Aorta (tissue), 5 donors: ENCODE data around the gene IPO13. TPM values are rescaled to one million over a fixed set of nuclear protein-coding genes. Genes with fewer than 3 reads are reported as not detected.

ENCODE experiments used
- ATAC-seq: fragments of 200-7000 bp; cut with Tn5 transposase; one replicate; pipeline ENCODE4 v1.9.1; 2022; ENCODE audit warnings: moderate library complexity; ENCODE audit not compliant: low FRiP score
- DNase-seq, 2 donors: peaks; one replicate each; pipeline ENCODE4 v3.0.0-alpha.2; 2020
- H3K27ac ChIP-seq, 2 donors: one replicate each; pipeline ENCODE4 v1.5.1; 2013; ENCODE audit warnings: low read length in 2 of 2, mild to moderate bottlenecking in 2 of 2, moderate library complexity in 2 of 2, control low read depth in 1 of 2, inconsistent platforms in 1 of 2, low read depth in 1 of 2
- H3K27me3 ChIP-seq, 2 donors: one replicate each; pipeline ENCODE4 v1.6.1; 2013; ENCODE audit warnings: control low read depth in 1 of 2, low read length in 1 of 2, mild to moderate bottlenecking in 1 of 2, moderate library complexity in 1 of 2; ENCODE audit not compliant: insufficient read depth in 2 of 2, control insufficient read depth in 1 of 2
- H3K36me3 ChIP-seq, 2 donors: one replicate each; pipeline ENCODE4 v1.6.1; 2013; ENCODE audit warnings: control low read depth in 1 of 2, low read length in 1 of 2, mild to moderate bottlenecking in 1 of 2; ENCODE audit not compliant: insufficient read depth in 2 of 2, control insufficient read depth in 1 of 2
- H3K4me1 ChIP-seq, 2 donors: one replicate each; pipeline ENCODE4 v1.6.1; 2013; ENCODE audit warnings: low read length in 2 of 2, control low read depth in 1 of 2, mild to moderate bottlenecking in 1 of 2, moderate library complexity in 1 of 2; ENCODE audit not compliant: insufficient read depth in 2 of 2, control insufficient read depth in 1 of 2
- H3K4me3 ChIP-seq, 2 donors: one replicate each; pipeline ENCODE4 v1.5.1; 2013; ENCODE audit warnings: low read length in 2 of 2, control low read depth in 1 of 2, mild to moderate bottlenecking in 1 of 2
- H3K9me3 ChIP-seq: one replicate; pipeline ENCODE4 v1.6.1; 2013; ENCODE audit warnings: mild to moderate bottlenecking, low read length; ENCODE audit not compliant: control insufficient read depth
- WGBS, 2 donors: extraction: QIAGEN DNeasy Blood & Tissue Kit; methylation state at CpG; one replicate each; pipeline ENCODE4 v1.1.7; 2013; 5-methylcytosine and 5-hydroxymethylcytosine counted together
- intact Hi-C, 2 donors: fragments of 100-400 bp; cut with DNase I; formaldehyde crosslinking; loops; one replicate each; pipeline versions ENCODE4 v1.14.2 to v1.15.0; 2022
- polyA plus RNA-seq, 2 donors: library from polyadenylated mRNA; stranded (reverse); fragments of 200-250 nt; gene quantifications; one replicate each; pipeline ENCODE4 v1.2.3, GENCODE V29; 2013
- total RNA-seq, 2 donors: library from RNA; stranded (reverse); fragmentation: NEBNext Ultra II Directional; extraction: Animal tissue kit (Norgen Biotek cat#: 25700); gene quantifications; one replicate each; pipeline ENCODE4 v1.2.1, GENCODE V29; 2021
- donor health status: healthy with polysubstance abuse.
- donor health status: Bipolar disorder and iron deficiency.
- donor health status: DM: no; HTN: no; CAD: no.
- donor health status: DM: no; HTN: no; CAD: no.
- donor health status: DM: yes; HTN: yes; CAD: no.

Gene IPO13
- total and polyA plus RNA-seq, 4 donors, result 9.8 to 29.2 (median 20.9) TPM

- 79 to 80% methylated on average over 22 of the region's 22 CpGs for WGBS, 2 donors
- intact Hi-C loops, result loop anchor here in 1 of 2 donors (10.0 kb wide), 1 partner anchor 217 kb away; the partner anchor contains the start of gene DMAP1
These were observed 50.7 kb downstream of the IPO13 start for GRCh38 chr1:43997295-43997999.

GRCh38 chr1:43998000-43998378 is 51.2 kb downstream of the IPO13 start:
- Histone ChIP-seq H3K4me1 (no peaks in the 10 kb centered on the region), H3K27ac (no peak overlapping the region), H3K9me3 (no peaks in the 10 kb centered on the region), H3K36me3 (no peaks in the 10 kb centered on the region), H3K27me3 (no peaks in the 10 kb centered on the region), H3K4me3 (no peak overlapping the region)
- intact Hi-C loops, result loop anchor here in 1 of 2 donors (10.0 kb wide), 1 partner anchor 217 kb away; the partner anchor contains the start of gene DMAP1
- whole genome bisulfite sequencing, 2 donors, result 85 to 88% methylated on average over 11 of the region's 11 CpGs
- DNase-seq, result no peak
- no peak for ATAC-seq

More at GRCh38 chr1:43997295-43997999, 50.7 kb downstream of the IPO13 start:
- H3K4me1 ChIP-seq, result no peaks in the 10 kb centered on the region
- no peaks in the 10 kb centered on the region for H3K27me3 ChIP-seq
- DNase-seq, result no peak
- H3K27ac ChIP-seq, result no peak overlapping the region
- no peaks in the 10 kb centered on the region for H3K36me3 ChIP-seq
- ATAC-seq, result no peak
- no peak overlapping the region for H3K4me3 ChIP-seq
- no peaks in the 10 kb centered on the region for H3K9me3 ChIP-seq

GRCh38 chr1:43999455-43999854 is 52.7 kb downstream of the IPO13 start:
- Histone ChIP-seq H3K9me3 (no peaks in the 10 kb centered on the region), H3K4me3 (no peak overlapping the region), H3K36me3 (no peaks in the 10 kb centered on the region), H3K4me1 (no peaks in the 10 kb centered on the region), H3K27ac (no peak overlapping the region), H3K27me3 (no peaks in the 10 kb centered on the region)
- DNase-seq (no peak), ATAC-seq (no peak)
- WGBS, 2 donors, result 65 to 67% methylated on average over 8 of the region's 8 CpGs
- intact Hi-C loops, result loop anchor here in 1 of 2 donors (10.0 kb wide), 1 partner anchor 215 kb away; the partner anchor contains the start of gene DMAP1

GRCh38 chr1:44000122-44000665 is 53.4 kb downstream of the IPO13 start:
- WGBS, 2 donors, result 75 to 79% methylated on average over 7 to 8 of the region's 8 CpGs
- no peak overlapping the region for H3K27ac ChIP-seq
- intact Hi-C loops, result loop anchor here in 1 of 2 donors (10.0 kb wide), 1 partner anchor 595 kb away; no protein-coding TSS in a partner anchor
- no peak for DNase-seq
- H3K27me3 ChIP-seq, result no peaks in the 10 kb centered on the region
- H3K4me3 ChIP-seq, result no peak overlapping the region
- no peaks in the 10 kb centered on the region for H3K4me1 ChIP-seq
- H3K9me3 ChIP-seq, result no peaks in the 10 kb centered on the region
- no peaks in the 10 kb centered on the region for H3K36me3 ChIP-seq
- no peak for ATAC-seq

GRCh38 chr1:44002165-44002564 is 55.4 kb downstream of the IPO13 start:
- H3K27me3 ChIP-seq, result no peaks in the 10 kb centered on the region
- no peak overlapping the region for H3K4me3 ChIP-seq
- H3K4me1 ChIP-seq, result no peaks in the 10 kb centered on the region
- no peak overlapping the region for H3K27ac ChIP-seq
- H3K36me3 ChIP-seq, result no peaks in the 10 kb centered on the region
- 78 to 85% methylated on average over 8 of the region's 8 CpGs for WGBS, 2 donors
- no peaks in the 10 kb centered on the region for H3K9me3 ChIP-seq
- intact Hi-C loops, result loop anchor here in 1 of 2 donors (10.0 kb wide), 1 partner anchor 593 kb away; no protein-coding TSS in a partner anchor
- ATAC-seq (no peak), DNase-seq (no peak)

- Histone ChIP-seq H3K36me3 (no peaks in the 10 kb centered on the region), H3K27ac (no peak overlapping the region), H3K9me3 (no peaks in the 10 kb centered on the region), H3K4me3 (no peak overlapping the region), H3K4me1 (no peaks in the 10 kb centered on the region), H3K27me3 (no peaks in the 10 kb centered on the region)
- intact Hi-C loops, result loop anchor here in 1 of 2 donors (10.0 kb wide), 1 partner anchor 592 kb away; no protein-coding TSS in a partner anchor
- ATAC-seq (no peak), DNase-seq (peak in 1 of 2 donors; percentile 65)
- 85 to 87% methylated on average over 11 to 14 of the region's 14 CpGs for WGBS, 2 donors
These were observed 55.9 kb downstream of the IPO13 start for GRCh38 chr1:44002606-44003157.

GRCh38 chr1:44008259-44008658 is 61.5 kb downstream of the IPO13 start:
- intact Hi-C loops, result loop anchor here in 1 of 2 donors (10.0 kb wide), 1 partner anchor 587 kb away; no protein-coding TSS in a partner anchor
- H3K36me3 ChIP-seq, result no peaks in the 10 kb centered on the region
- H3K9me3 ChIP-seq, result no peaks in the 10 kb centered on the region
- peak in 1 of 2 donors; percentile 67 for DNase-seq
- H3K27me3 ChIP-seq, result no peaks in the 10 kb centered on the region
- H3K4me3 ChIP-seq, result no peak overlapping the region
- no peak for ATAC-seq
- H3K4me1 ChIP-seq, result no peaks in the 10 kb centered on the region
- WGBS, 2 donors, result 93 to 94% methylated on average over 12 of the region's 12 CpGs
- no peak overlapping the region for H3K27ac ChIP-seq

- Histone ChIP-seq H3K4me3 (no peak overlapping the region), H3K9me3 (no peaks in the 10 kb centered on the region), H3K36me3 (no peaks in the 10 kb centered on the region), H3K27ac (no peak overlapping the region), H3K4me1 (no peaks in the 10 kb centered on the region), H3K27me3 (no peaks in the 10 kb centered on the region)
- ATAC-seq (no peak), DNase-seq (no peak)
- intact Hi-C loops, result loop anchor here in 1 of 2 donors (10.0 kb wide), 1 partner anchor 214 kb away; no protein-coding TSS in a partner anchor
- WGBS, 2 donors, result 31 to 49% methylated on average over 7 to 11 of the region's 11 CpGs
These were observed 64.3 kb downstream of the IPO13 start for GRCh38 chr1:44010935-44011471.
